ENCODE measurements around the gene SFI1. TPM values are rescaled to one million over a fixed set of nuclear protein-coding genes. Genes with fewer than 3 reads are reported as not detected.

Gene SFI1
- total and polyA plus RNA-seq, 2 donors (not counting 1 experiment from before 2014, with no cell fraction given) = 80.2 to 182 TPM

- no CpG with 5 or more reads among the region's 2 CpGs for WGBS (ENCODE audit: insufficient coverage)
- Histone ChIP-seq H3K9me3 (ENCODE audit: control extremely low read depth in 1 of 3, control insufficient read depth in 2 of 3, insufficient read depth in 1 of 3, low read length in 2 of 3) (no peaks in the 10 kb centered on the region), H2AFZ (ENCODE audit: insufficient read depth, low read depth, low read length, poor library complexity, severe bottlenecking) (no peak overlapping the region), H3K4me1 (ENCODE audit: control insufficient read depth in 2 of 2, insufficient read depth in 2 of 2, low read length in 2 of 2) (peaks cover 13 to 17% of the 10 kb centered on the region in 2 donors), H3K9ac (ENCODE audit: low read length) (no peak overlapping the region), H3K79me2 (ENCODE audit: control insufficient read depth, insufficient read depth, low read length) (peaks cover 92% of the 10 kb centered on the region), H3K27ac (ENCODE audit: low read length in 2 of 2) (no peak overlapping the region), H4K20me1 (ENCODE audit: control insufficient read depth, insufficient read depth, low read length, poor library complexity, severe bottlenecking) (peaks cover 28% of the 10 kb centered on the region), H3K4me2 (replicated peaks; ENCODE audit: low read depth, low read length, poor library complexity, severe bottlenecking) (no peak overlapping the region), H3K27me3 (replicated peaks in 1 of 4; ENCODE audit: control extremely low read depth in 1 of 4, control insufficient read depth in 3 of 4, insufficient read depth in 4 of 4, low read length in 3 of 4) (no peaks in the 10 kb centered on the region), H3K36me3 (replicated peaks in 1 of 2; ENCODE audit: control extremely low read depth in 1 of 2, control insufficient read depth in 1 of 2, extremely low read depth in 1 of 2, insufficient read depth in 2 of 2, low read length in 1 of 2) (peaks cover 2 to 29% of the 10 kb centered on the region in 2 experiments), H3K4me3 (ENCODE audit: control extremely low read depth in 1 of 5, extremely low read depth in 1 of 5, insufficient read depth in 1 of 5, low read depth in 2 of 5, low read length in 4 of 5) (no peak overlapping the region)
- ATAC-seq (ENCODE audit: low read depth) = no peak
- no peak for DNase-seq
- TF ChIP-seq CTCF (IDR thresholded peaks at IDR 0.05) = no peak
- no peak for TF ChIP-seq EZH2 (IDR thresholded peaks at IDR 0.05; ENCODE audit: borderline replicate concordance, insufficient read depth, low read depth, low read length, poor library complexity, severe bottlenecking)
- Mint-ChIP-seq H3K9me3 (ENCODE audit: insufficient read depth) (no peaks in the 10 kb centered on the region), H3K4me1 (peaks cover 21% of the 10 kb centered on the region), H3K4me3 (no peak overlapping the region), H3K27me3 (no peaks in the 10 kb centered on the region), H3K27ac (no peak overlapping the region)
- ChIA-PET CTCF (no interaction called here), POLR2A (no interaction called here)
- intact Hi-C loops (cut with micrococcal nuclease) = loop anchor here (10.0 kb wide), 1 partner anchor 50 kb away; no protein-coding TSS in a partner anchor
Measured at GRCh38 chr22:31474743-31475142, 21.6 kb upstream of the SFI1 start.

GRCh38 chr22:31475800-31476199 lies 20.5 kb upstream of the SFI1 start:
- no peak for TF ChIP-seq CTCF (IDR thresholded peaks at IDR 0.05)
- TF ChIP-seq EZH2 (IDR thresholded peaks at IDR 0.05; ENCODE audit: borderline replicate concordance, insufficient read depth, low read depth, low read length, poor library complexity, severe bottlenecking) = no peak
- Mint-ChIP-seq H3K9me3 (ENCODE audit: insufficient read depth) (no peaks in the 10 kb centered on the region), H3K4me1 (peaks cover 21% of the 10 kb centered on the region), H3K27me3 (no peaks in the 10 kb centered on the region), H3K4me3 (no peak overlapping the region), H3K27ac (no peak overlapping the region)
- intact Hi-C loops (cut with micrococcal nuclease) = loop anchor here (2.0 to 10.0 kb wide), 2 partner anchors 21 to 49 kb away; partner anchors contain the start of gene SFI1
- Histone ChIP-seq H3K4me1 (ENCODE audit: control insufficient read depth in 2 of 2, insufficient read depth in 2 of 2, low read length in 2 of 2) (peaks cover 13 to 17% of the 10 kb centered on the region in 2 donors), H4K20me1 (ENCODE audit: control insufficient read depth, insufficient read depth, low read length, poor library complexity, severe bottlenecking) (peaks cover 28% of the 10 kb centered on the region), H3K36me3 (replicated peaks in 1 of 2; ENCODE audit: control extremely low read depth in 1 of 2, control insufficient read depth in 1 of 2, extremely low read depth in 1 of 2, insufficient read depth in 2 of 2, low read length in 1 of 2) (peaks cover 2 to 32% of the 10 kb centered on the region in 2 experiments), H3K27me3 (replicated peaks in 1 of 4; ENCODE audit: control extremely low read depth in 1 of 4, control insufficient read depth in 3 of 4, insufficient read depth in 4 of 4, low read length in 3 of 4) (no peaks in the 10 kb centered on the region), H2AFZ (ENCODE audit: insufficient read depth, low read depth, low read length, poor library complexity, severe bottlenecking) (no peak overlapping the region), H3K9me3 (ENCODE audit: control extremely low read depth in 1 of 3, control insufficient read depth in 2 of 3, insufficient read depth in 1 of 3, low read length in 2 of 3) (no peaks in the 10 kb centered on the region), H3K27ac (ENCODE audit: low read length in 2 of 2) (no peak overlapping the region), H3K9ac (ENCODE audit: low read length) (no peak overlapping the region), H3K4me2 (replicated peaks; ENCODE audit: low read depth, low read length, poor library complexity, severe bottlenecking) (no peak overlapping the region), H3K4me3 (ENCODE audit: control extremely low read depth in 1 of 5, extremely low read depth in 1 of 5, insufficient read depth in 1 of 5, low read depth in 2 of 5, low read length in 4 of 5) (no peak overlapping the region), H3K79me2 (ENCODE audit: control insufficient read depth, insufficient read depth, low read length) (peaks cover 97% of the 10 kb centered on the region)
- ChIA-PET POLR2A (no interaction called here), CTCF (interaction anchor here (1.6 kb wide), 1 partner anchor 13 kb away, joined by 4 read pairs; no protein-coding TSS in a partner anchor)
- DNase-seq = no peak
- WGBS (ENCODE audit: insufficient coverage) = no CpG with 5 or more reads among the region's 3 CpGs
- ATAC-seq (ENCODE audit: low read depth) = no peak

Data from B cell (primary cell).